ENCODE data around the gene PPP1R3G.
"Not testable (repeated sequence)": the region's sequence is repeated elsewhere in the genome, so short reads cannot be mapped to it uniquely, and the experiment has no call there.

Gene PPP1R3G

DNA sequence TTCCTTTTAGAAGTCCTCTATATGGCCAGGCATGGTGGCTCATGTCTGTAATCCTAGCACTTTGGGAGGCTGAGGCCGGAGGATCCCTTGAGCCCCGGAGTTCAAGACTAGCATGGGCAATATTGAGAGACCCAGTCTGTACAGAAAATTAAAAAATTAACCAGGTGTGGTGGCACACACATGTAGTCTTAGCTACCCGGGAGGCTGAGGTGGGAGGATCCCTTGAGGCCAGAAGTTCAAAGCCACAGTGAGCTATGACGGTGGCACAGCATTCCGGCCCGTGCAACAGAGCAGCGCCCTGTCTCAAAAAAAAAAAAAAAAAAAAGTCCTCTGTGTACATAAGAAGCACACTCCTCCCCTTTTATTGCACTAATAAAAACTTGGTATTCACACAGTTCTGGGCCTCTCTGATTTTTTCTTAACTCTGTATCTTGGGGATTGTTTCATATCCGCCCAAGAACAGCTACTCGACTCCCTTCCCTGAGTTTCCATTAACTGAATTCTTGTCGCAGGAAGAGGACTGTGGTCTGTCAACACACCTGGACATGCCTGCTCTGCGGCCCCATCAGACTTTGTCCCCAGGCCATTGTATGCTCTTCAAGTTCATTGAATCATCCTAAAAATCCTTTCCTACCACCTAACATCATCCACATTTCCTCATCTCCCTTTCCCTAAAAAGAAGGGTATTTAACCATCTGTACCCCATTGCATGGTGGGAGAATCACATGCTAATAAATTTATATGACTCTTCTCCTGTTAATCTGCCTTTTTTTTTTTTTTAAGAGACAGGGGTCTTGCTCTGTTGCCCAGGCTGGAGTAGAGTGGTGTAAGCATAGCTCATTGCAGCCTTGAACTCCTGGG is 25.9 kb upstream of the PPP1R3G start:
- TF ChIP-seq ESRRG (CRISPR knock-in tag; IDR thresholded peaks at IDR 0.05) = no peak
- no peak for TF ChIP-seq ARNTL (CRISPR knock-in tag; IDR thresholded peaks at IDR 0.05; ENCODE audit: borderline replicate concordance, low read depth)
- TF ChIP-seq ISL1 (CRISPR knock-in tag; IDR thresholded peaks at IDR 0.05) = no peak
- TF ChIP-seq SNAI2 (CRISPR knock-in tag; IDR thresholded peaks at IDR 0.05) = no peak
- TF ChIP-seq, protein P1, sequence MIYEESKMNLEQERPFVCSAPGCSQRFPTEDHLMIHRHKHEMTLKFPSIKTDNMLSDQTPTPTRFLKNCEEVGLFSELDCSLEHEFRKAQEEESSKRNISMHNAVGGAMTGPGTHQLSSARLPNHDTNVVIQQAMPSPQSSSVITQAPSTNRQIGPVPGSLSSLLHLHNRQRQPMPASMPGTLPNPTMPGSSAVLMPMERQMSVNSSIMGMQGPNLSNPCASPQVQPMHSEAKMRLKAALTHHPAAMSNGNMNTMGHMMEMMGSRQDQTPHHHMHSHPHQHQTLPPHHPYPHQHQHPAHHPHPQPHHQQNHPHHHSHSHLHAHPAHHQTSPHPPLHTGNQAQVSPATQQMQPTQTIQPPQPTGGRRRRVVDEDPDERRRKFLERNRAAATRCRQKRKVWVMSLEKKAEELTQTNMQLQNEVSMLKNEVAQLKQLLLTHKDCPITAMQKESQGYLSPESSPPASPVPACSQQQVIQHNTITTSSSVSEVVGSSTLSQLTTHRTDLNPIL (CRISPR knock-in tag; IDR thresholded peaks at IDR 0.05; ENCODE audit: low read depth) = no peak
- no peak for TF ChIP-seq PATZ1 (CRISPR knock-in tag; IDR thresholded peaks at IDR 0.05; ENCODE audit: borderline replicate concordance)
- no peak for TF ChIP-seq PPARA (CRISPR knock-in tag; IDR thresholded peaks at IDR 0.05; ENCODE audit: borderline replicate concordance)
- TF ChIP-seq GLIS3 (CRISPR knock-in tag; IDR thresholded peaks at IDR 0.05) = no peak
- no peak for TF ChIP-seq POU6F1 (CRISPR knock-in tag; IDR thresholded peaks at IDR 0.05; ENCODE audit: borderline replicate concordance, low read depth)
- no peak for ATAC-seq

GRCh38 chr6:5060439-5060838 is 24.7 kb upstream of the PPP1R3G start:
- ATAC-seq = not testable (repeated sequence)

- no peak for ATAC-seq
- TF ChIP-seq TOX (CRISPR knock-in tag; IDR thresholded peaks at IDR 0.05; ENCODE audit: borderline replicate concordance) = no peak
- TF ChIP-seq, protein P2, sequence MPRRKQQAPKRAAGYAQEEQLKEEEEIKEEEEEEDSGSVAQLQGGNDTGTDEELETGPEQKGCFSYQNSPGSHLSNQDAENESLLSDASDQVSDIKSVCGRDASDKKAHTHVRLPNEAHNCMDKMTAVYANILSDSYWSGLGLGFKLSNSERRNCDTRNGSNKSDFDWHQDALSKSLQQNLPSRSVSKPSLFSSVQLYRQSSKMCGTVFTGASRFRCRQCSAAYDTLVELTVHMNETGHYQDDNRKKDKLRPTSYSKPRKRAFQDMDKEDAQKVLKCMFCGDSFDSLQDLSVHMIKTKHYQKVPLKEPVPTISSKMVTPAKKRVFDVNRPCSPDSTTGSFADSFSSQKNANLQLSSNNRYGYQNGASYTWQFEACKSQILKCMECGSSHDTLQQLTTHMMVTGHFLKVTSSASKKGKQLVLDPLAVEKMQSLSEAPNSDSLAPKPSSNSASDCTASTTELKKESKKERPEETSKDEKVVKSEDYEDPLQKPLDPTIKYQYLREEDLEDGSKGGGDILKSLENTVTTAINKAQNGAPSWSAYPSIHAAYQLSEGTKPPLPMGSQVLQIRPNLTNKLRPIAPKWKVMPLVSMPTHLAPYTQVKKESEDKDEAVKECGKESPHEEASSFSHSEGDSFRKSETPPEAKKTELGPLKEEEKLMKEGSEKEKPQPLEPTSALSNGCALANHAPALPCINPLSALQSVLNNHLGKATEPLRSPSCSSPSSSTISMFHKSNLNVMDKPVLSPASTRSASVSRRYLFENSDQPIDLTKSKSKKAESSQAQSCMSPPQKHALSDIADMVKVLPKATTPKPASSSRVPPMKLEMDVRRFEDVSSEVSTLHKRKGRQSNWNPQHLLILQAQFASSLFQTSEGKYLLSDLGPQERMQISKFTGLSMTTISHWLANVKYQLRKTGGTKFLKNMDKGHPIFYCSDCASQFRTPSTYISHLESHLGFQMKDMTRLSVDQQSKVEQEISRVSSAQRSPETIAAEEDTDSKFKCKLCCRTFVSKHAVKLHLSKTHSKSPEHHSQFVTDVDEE (CRISPR knock-in tag; IDR thresholded peaks at IDR 0.05) = no peak
- TF ChIP-seq PATZ1 (CRISPR knock-in tag; IDR thresholded peaks at IDR 0.05; ENCODE audit: borderline replicate concordance) = no peak
- no peak for TF ChIP-seq ARNTL (CRISPR knock-in tag; IDR thresholded peaks at IDR 0.05; ENCODE audit: borderline replicate concordance, low read depth)
- no peak for TF ChIP-seq POU6F1 (CRISPR knock-in tag; IDR thresholded peaks at IDR 0.05; ENCODE audit: borderline replicate concordance, low read depth)
- no peak for TF ChIP-seq ZFP3 (CRISPR knock-in tag; IDR thresholded peaks at IDR 0.05)
- no peak for TF ChIP-seq ZNF70 (CRISPR knock-in tag; IDR thresholded peaks at IDR 0.05)
- TF ChIP-seq OSR1 (CRISPR knock-in tag; IDR thresholded peaks at IDR 0.05) = no peak
- TF ChIP-seq TCF4 (CRISPR knock-in tag; IDR thresholded peaks at IDR 0.05; ENCODE audit: borderline replicate concordance) = no peak
- no peak for TF ChIP-seq ZFP30 (CRISPR knock-in tag; IDR thresholded peaks at IDR 0.05)
Observed at GRCh38 chr6:5061152-5061551, 24.0 kb upstream of the PPP1R3G start.

Data from SK-N-SH treated with all-trans-retinoic acid at 6 μM for 48 hours (cell line).